Measurements from ENCODE around the gene TSGA10IP. TPM values are rescaled to one million over a fixed set of nuclear protein-coding genes. Genes with fewer than 3 reads are reported as not detected.

Gene TSGA10IP
- total RNA-seq, 6 donors from 2014 or later: 0.17 to 0.92 TPM; not detected in 4

DNA sequence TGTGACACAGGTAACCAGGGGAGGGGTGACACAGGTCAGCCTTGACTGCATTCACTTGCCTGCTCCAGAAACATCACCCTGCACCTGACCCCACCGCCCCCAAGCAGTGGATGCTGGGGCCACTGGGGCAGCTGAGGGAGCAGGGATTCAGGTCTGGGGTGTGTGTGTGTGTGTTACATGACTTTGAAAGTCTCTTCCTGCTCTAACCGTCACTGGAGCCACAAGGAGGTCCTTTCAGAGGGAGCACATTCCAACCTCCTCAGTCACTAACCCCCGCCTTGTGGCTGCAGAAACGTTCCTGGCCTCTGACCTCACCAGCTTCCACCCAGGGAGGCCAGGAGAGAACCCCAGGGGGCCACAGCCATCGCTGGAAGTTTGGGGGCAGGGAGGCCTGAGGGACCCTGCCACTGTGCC is 42.2 kb upstream of the TSGA10IP start:
- TF ChIP-seq POLR2AphosphoS5 (IDR thresholded peaks at IDR 0.05) (no peak), EP300 (IDR thresholded peaks at IDR 0.05) (no peak), POLR2A (IDR thresholded peaks at IDR 0.05) (no peak)
- TF ChIP-seq, protein P1, sequence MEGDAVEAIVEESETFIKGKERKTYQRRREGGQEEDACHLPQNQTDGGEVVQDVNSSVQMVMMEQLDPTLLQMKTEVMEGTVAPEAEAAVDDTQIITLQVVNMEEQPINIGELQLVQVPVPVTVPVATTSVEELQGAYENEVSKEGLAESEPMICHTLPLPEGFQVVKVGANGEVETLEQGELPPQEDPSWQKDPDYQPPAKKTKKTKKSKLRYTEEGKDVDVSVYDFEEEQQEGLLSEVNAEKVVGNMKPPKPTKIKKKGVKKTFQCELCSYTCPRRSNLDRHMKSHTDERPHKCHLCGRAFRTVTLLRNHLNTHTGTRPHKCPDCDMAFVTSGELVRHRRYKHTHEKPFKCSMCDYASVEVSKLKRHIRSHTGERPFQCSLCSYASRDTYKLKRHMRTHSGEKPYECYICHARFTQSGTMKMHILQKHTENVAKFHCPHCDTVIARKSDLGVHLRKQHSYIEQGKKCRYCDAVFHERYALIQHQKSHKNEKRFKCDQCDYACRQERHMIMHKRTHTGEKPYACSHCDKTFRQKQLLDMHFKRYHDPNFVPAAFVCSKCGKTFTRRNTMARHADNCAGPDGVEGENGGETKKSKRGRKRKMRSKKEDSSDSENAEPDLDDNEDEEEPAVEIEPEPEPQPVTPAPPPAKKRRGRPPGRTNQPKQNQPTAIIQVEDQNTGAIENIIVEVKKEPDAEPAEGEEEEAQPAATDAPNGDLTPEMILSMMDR (IDR thresholded peaks at IDR 0.05): no peak
- DNase-seq: no peak

DNA sequence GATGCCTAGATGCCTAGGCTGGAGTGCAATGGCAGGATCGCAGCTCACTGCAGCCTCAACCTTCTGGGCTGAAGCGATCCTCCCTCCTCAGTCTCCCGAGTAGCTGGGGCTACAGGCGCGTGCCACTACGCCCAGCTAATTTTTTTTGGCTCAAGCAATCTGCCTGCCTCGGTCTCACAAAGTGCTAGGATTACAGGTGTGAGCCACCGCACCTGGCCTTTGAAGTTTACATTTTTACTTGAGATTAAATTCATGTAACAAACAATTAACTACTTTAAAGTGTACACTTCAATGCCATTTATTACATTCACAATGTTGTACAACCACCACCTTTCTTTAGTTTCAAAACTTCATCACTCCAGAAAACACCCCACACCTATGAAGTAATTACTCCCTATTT is 41.6 kb upstream of the TSGA10IP start:
- Histone ChIP-seq H3K27ac (no peak overlapping the region), H3K36me3 (no peaks in the 10 kb centered on the region), H3K9me3 (no peaks in the 10 kb centered on the region), H3K27me3 (peaks cover 0 to 3% (median 0%) of the 10 kb centered on the region in 4 donors), H3K4me3 (no peak overlapping the region), H3K4me1 (peaks cover 15 to 22% (median 18%) of the 10 kb centered on the region in 4 donors)
- ATAC-seq (ENCODE audit: low FRiP score in 2 of 2) (no peak), DNase-seq (no peak)
- WGBS, 2 donors: 83% methylated on average over 8 of the region's 8 CpGs
- TF ChIP-seq EP300 (IDR thresholded peaks at IDR 0.05) (no peak), POLR2A (IDR thresholded peaks at IDR 0.05) (no peak), POLR2AphosphoS5 (IDR thresholded peaks at IDR 0.05) (no peak)
- TF ChIP-seq, protein P1 (IDR thresholded peaks at IDR 0.05): no peak

More for the DNA sequence above, 42.2 kb upstream of the TSGA10IP start:
- WGBS, 2 donors: 8 to 34% methylated on average over 2 to 4 of the region's 5 CpGs
- Histone ChIP-seq H3K4me3 (no peak overlapping the region), H3K27ac (no peak overlapping the region), H3K36me3 (no peaks in the 10 kb centered on the region), H3K27me3 (peaks cover 0 to 3% (median 0%) of the 10 kb centered on the region in 4 donors), H3K9me3 (no peaks in the 10 kb centered on the region), H3K4me1 (peaks cover 15 to 22% (median 18%) of the 10 kb centered on the region in 4 donors)
- ATAC-seq (ENCODE audit: low FRiP score in 2 of 2): no peak

DNA sequence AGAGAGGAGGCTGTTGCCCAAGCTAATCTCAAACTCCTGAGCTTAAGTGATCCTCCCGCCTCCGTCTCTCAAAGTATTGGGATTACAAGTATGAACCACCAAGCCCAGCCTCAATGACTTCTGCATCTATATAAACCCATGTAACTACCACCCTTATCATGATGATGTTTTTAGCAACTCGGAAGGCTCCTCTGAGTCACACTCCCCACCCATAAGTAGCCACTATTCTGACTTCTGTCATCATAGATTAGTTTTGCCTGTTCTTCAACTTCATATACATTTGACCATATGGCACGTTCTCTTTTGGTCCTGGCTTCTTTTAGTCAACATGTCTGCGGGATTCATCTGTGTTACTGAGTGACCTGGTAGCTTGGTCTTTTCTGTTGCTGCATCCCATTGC is 38.7 kb upstream of the TSGA10IP start:
- no peak overlapping the region for H3K4me3 ChIP-seq
- TF ChIP-seq EP300 (IDR thresholded peaks at IDR 0.05) (no peak), POLR2A (IDR thresholded peaks at IDR 0.05) (no peak), POLR2AphosphoS5 (IDR thresholded peaks at IDR 0.05) (no peak)
- TF ChIP-seq, protein P1 (IDR thresholded peaks at IDR 0.05): no peak
- no peaks in the 10 kb centered on the region for H3K36me3 ChIP-seq
- H3K27me3 ChIP-seq: no peaks in the 10 kb centered on the region
- H3K27ac ChIP-seq: no peak overlapping the region
- peaks cover 6 to 8% (median 7%) of the 10 kb centered on the region in 4 donors for H3K4me1 ChIP-seq
- WGBS, 2 donors: 86 to 89% methylated on average over 5 of the region's 5 CpGs
- H3K9me3 ChIP-seq: no peaks in the 10 kb centered on the region
- DNase-seq: no peak
- no peak for ATAC-seq (ENCODE audit: low FRiP score in 2 of 2)

DNA sequence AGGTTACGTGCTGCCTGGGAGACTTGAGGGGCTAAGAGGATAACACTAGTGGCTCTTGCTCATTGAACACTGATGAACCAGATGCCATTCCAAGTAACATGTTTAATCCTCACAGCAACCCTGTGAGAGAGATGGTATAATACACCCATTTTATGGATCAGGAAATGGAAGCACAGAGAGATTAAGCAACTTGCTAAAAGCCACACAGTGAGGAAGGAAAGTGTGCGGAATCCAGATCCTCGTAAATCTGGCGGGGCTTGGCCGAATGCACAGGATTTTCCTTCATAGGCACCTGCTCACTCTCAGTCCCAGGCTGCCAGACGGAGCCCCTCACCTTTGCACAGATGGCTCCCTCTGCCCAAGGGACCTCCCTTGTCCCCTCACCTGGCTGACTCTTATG is 37.4 kb upstream of the TSGA10IP start:
- H3K36me3 ChIP-seq: no peaks in the 10 kb centered on the region
- DNase-seq (no peak), ATAC-seq (ENCODE audit: low FRiP score in 2 of 2) (no peak)
- peaks cover 13 to 15% (median 13%) of the 10 kb centered on the region in 4 donors for H3K4me1 ChIP-seq
- no peaks in the 10 kb centered on the region for H3K9me3 ChIP-seq
- no peaks in the 10 kb centered on the region for H3K27me3 ChIP-seq
- H3K27ac ChIP-seq: no peak overlapping the region
- H3K4me3 ChIP-seq: no peak overlapping the region
- WGBS, 2 donors: 78 to 89% methylated on average over 6 of the region's 6 CpGs
- TF ChIP-seq POLR2AphosphoS5 (IDR thresholded peaks at IDR 0.05) (no peak), EP300 (IDR thresholded peaks at IDR 0.05) (no peak), POLR2A (IDR thresholded peaks at IDR 0.05) (no peak)
- TF ChIP-seq, protein P1 (IDR thresholded peaks at IDR 0.05): no peak

Data from upper lobe of left lung (tissue), 6 donors.